AG09319 (cell line): ENCODE results near the gene TRIP10.
A peak's percentile ranks its signal among the peaks of the same experiment; 100 is the strongest.

Experiments used
- DNase-seq: peaks from one replicate; pipeline ENCODE4 v3.0.0-alpha.2; 2010; ENCODE audit warnings: low read depth; ENCODE audit errors: extremely low read depth
- TF ChIP-seq, protein P1 (sequence below): IDR thresholded peaks from 2 replicates; pipeline ENCODE4 v1.5.1; 2011; ENCODE audit warnings: low read depth, mild to moderate bottlenecking, inconsistent platforms, low read length, moderate library complexity

The TRIP10 gene

GRCh38 chr19:6735181-6735911 is 4.1 kb upstream of the TRIP10 start:
- DNase-seq = no peak
- TF ChIP-seq, protein P1, sequence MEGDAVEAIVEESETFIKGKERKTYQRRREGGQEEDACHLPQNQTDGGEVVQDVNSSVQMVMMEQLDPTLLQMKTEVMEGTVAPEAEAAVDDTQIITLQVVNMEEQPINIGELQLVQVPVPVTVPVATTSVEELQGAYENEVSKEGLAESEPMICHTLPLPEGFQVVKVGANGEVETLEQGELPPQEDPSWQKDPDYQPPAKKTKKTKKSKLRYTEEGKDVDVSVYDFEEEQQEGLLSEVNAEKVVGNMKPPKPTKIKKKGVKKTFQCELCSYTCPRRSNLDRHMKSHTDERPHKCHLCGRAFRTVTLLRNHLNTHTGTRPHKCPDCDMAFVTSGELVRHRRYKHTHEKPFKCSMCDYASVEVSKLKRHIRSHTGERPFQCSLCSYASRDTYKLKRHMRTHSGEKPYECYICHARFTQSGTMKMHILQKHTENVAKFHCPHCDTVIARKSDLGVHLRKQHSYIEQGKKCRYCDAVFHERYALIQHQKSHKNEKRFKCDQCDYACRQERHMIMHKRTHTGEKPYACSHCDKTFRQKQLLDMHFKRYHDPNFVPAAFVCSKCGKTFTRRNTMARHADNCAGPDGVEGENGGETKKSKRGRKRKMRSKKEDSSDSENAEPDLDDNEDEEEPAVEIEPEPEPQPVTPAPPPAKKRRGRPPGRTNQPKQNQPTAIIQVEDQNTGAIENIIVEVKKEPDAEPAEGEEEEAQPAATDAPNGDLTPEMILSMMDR = no peak

DNA sequence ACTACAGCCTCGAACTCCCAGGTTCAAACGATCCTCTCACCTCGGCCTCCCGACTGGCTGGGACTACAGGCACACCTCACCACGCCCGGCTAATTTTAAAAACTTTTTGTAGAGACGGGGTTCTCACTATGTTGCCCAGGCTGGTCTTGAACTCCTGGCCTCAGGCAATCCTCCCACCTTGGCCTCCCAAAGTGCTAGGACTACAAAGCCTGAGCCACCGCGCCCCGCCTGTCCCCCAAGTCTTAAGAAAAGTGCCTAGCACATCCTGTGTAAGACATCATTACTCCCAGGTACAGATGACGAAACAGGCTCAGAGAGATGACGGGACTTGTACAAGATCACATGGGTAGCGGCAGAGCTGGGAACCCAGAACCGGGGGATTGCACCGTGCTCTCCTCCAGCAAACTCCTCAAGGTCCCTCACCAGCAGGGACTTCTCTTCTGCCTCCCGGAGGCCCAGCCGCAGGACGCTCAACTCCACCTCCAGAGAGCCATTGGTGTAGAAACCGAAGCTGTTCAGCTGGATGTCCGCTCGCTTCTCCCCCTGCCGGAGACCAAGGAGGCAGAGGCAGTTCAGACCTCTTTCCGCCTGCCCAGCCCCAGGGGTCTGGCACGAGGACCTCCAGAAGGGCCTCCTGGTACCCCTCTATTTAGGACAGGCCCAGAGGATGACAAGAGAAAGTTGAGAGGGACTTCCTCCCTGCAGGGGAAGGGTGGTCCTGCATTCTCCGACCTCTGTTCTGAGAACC is 3.1 kb upstream of the TRIP10 start:
- TF ChIP-seq, protein P1 = peak; percentile 78
- peak; percentile 70 for DNase-seq

GRCh38 chr19:6736917-6737283 is 2.6 kb upstream of the TRIP10 start:
- DNase-seq = no peak
- TF ChIP-seq, protein P1 = no peak

GRCh38 chr19:6737284-6737872 is 2.1 kb upstream of the TRIP10 start, which contains the start of gene GPR108:
Gene GPR108, minus strand, starts transcription at chr19:6737580. Its CDS starts 4 bp downstream, at chr19:6737576.
- DNase-seq = peak; percentile 100
- TF ChIP-seq, protein P1 = no peak

DNA sequence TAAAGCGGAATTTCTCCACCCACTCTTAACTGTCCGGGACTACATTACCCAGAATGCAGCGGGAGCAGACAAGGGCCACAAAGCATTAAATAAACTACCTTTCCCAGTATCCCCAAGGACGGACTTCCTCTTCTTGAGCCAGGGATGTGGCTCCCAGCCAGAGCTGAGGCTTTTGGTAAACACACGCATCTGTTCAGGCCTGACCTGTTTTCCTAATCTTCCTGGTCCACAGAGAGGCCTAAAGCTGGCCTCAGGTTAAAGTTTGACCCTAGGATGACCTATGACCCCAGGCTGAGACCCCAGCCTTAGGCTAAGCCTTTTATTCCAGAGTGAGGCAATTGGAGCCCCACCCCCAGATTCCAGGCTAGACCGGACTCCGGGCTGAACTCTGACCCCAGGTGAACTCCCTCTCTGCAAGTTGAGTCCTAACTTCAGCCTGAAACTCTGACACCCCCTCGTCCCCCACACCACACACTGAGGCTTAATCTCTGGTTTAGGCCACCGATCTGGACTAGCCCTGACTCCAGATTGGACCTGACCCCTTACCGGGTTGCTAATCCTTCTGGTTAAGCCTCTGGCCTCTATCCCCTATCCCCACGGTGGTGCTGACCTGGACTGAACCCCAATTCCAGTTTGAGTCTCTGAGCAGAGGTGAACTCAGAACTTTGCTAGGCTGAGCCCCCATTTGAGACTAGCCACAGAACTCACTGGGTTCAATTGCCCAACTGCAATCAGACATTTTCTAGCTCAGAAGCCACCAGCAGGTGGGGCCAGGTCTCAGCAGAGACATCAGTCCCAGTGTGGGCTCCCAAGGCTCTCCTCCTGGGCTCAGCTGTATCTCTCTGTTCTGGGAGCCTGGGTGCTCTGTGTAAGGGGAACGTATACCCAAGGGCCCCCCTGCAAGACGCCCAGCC is 1.4 kb upstream of the TRIP10 start:
- TF ChIP-seq, protein P1 = peak; percentile 76
- DNase-seq = peak; percentile 53

DNA sequence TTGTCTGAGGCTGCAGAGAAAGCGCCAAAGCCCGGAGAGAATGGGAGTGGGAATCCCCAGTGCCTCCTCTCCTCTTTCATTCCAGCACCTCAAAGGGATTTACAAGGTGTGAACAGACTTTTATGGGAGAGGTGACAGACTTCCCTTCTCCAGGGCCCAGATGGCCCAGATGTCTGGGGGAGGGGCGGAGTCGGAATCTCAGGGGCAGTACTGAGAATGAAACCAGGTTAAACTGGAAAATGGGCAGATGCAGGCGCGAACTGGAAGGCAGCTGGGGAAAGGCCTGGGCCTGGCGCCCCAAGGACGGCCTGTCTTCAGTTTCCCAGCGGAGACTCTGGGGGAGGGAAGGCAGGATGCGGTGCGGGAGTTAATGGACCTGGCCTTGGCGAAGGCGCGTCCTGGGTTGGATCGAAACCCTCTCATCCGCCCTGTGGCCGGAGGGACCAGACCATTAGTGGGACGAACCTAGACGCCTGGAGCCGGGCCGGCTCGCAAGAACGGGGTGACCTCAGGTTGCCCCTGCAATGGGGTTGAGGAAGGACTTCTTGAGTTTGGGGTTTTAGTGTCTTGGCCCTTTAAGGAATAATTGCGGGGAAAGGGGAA is 592 bp upstream of the TRIP10 start:
- DNase-seq = no peak
- TF ChIP-seq, protein P1 = no peak
